ENCODE measurements around the gene APH1A.

APH1A gene

DNA sequence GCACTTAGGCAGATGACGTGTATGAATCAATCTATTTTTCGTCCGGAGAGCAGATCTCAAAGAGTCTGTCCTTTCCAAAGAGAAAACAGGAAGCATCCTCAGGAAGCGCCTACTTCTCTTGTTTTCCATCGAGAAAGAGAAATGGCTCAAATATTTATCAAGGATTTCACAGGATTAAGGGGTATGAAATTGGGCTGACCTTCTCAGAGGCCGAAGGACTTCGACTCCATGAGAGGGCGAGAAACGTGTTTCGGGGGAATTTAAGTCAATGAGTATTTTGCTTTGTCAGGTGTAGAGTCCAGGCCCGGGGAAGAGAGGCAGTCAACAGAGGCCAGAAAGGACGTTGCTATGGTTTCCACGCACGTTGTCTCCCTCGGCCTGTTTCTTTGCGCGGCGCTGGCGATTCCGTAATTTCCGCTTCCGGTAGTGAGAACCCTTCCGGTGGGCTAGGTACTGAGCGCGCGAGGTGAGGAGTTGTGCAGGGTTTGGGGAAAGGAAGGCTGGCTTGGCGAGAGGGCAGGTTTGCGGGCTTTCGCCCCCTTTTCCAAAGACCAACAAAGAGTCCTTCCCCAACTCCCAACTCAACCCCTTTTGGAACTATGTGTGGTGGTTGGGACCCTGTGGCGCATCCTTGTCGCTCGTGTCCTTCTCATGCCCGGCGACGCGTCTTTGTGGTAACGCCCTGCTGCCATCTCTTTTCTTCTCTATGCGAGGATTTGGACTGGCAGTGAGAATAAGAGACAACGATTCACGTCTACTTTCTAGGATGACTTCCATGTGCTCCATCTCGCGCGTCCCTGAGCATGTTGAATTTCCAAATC, 24.8 kb upstream of the APH1A start, which contains the start of gene MRPS21:
TSS of gene MRPS21 (plus strand) at position 429 of the 821 bp plus-strand sequence. CDS start 506 bp downstream, outside the sequence.
- Histone ChIP-seq H3K4me3 (ENCODE audit: low read length) (peak within 1 kb of the TSS; percentile 84), H3K27ac (ENCODE audit: low read length) (peak within 1 kb of the TSS; percentile 44), H3K36me3 (replicated peaks; ENCODE audit: low read depth, low read length) (peaks cover 17% of the 10 kb centered on the region), H3K9me3 (ENCODE audit: insufficient read depth, low read length) (no peaks in the 10 kb centered on the region), H3K79me2 (ENCODE audit: low read length) (peaks cover 30% of the 10 kb centered on the region), H2AFZ (ENCODE audit: low read depth, low read length) (peak within 1 kb of the TSS; percentile 87), H3K4me2 (ENCODE audit: low read length) (peak within 1 kb of the TSS; percentile 90), H3K9ac (ENCODE audit: low read length) (peak within 1 kb of the TSS; percentile 70), H4K20me1 (ENCODE audit: insufficient read depth, low read length) (no peaks in the 10 kb centered on the region), H3K27me3 (ENCODE audit: low read depth, low read length) (no peaks in the 10 kb centered on the region), H3K4me1 (ENCODE audit: low read length) (peaks cover 6% of the 10 kb centered on the region)
- no peak for TF ChIP-seq EZH2phosphoT487 (IDR thresholded peaks at IDR 0.05; ENCODE audit: low read depth)
- TF ChIP-seq, protein P1, sequence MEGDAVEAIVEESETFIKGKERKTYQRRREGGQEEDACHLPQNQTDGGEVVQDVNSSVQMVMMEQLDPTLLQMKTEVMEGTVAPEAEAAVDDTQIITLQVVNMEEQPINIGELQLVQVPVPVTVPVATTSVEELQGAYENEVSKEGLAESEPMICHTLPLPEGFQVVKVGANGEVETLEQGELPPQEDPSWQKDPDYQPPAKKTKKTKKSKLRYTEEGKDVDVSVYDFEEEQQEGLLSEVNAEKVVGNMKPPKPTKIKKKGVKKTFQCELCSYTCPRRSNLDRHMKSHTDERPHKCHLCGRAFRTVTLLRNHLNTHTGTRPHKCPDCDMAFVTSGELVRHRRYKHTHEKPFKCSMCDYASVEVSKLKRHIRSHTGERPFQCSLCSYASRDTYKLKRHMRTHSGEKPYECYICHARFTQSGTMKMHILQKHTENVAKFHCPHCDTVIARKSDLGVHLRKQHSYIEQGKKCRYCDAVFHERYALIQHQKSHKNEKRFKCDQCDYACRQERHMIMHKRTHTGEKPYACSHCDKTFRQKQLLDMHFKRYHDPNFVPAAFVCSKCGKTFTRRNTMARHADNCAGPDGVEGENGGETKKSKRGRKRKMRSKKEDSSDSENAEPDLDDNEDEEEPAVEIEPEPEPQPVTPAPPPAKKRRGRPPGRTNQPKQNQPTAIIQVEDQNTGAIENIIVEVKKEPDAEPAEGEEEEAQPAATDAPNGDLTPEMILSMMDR (IDR thresholded peaks at IDR 0.05; ENCODE audit: low read depth, low read length) = no peak

DNA sequence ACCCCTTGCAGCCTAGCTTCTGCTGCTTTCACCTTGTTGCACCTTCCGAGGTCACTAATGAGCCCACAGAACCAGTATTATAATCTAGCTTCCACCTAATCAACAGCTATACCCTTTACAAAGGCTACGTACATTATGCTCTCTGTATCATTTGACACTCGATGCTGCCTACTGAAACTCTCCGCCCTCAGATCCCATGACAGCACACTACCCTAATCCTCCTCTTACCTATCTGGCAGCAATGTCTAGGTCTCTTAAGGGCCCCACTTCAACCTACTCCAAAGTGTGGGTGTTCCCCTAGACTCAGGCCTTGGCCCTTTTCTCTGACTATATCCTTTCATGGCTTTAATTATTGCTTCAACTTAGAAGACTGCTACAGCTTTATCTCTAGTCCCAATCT, 20.0 kb upstream of the APH1A start:
- Histone ChIP-seq H3K9ac (ENCODE audit: low read length) (no peak overlapping the region), H2AFZ (ENCODE audit: low read depth, low read length) (no peak overlapping the region), H3K4me2 (ENCODE audit: low read length) (no peak overlapping the region), H3K9me3 (ENCODE audit: insufficient read depth, low read length) (no peaks in the 10 kb centered on the region), H3K4me1 (ENCODE audit: low read length) (peaks cover 6% of the 10 kb centered on the region), H3K4me3 (ENCODE audit: low read length) (no peak overlapping the region), H4K20me1 (ENCODE audit: insufficient read depth, low read length) (no peaks in the 10 kb centered on the region), H3K27ac (ENCODE audit: low read length) (no peak overlapping the region), H3K79me2 (ENCODE audit: low read length) (peaks cover 1% of the 10 kb centered on the region), H3K36me3 (replicated peaks; ENCODE audit: low read depth, low read length) (no peaks in the 10 kb centered on the region), H3K27me3 (ENCODE audit: low read depth, low read length) (no peaks in the 10 kb centered on the region)
- no peak for TF ChIP-seq EZH2phosphoT487 (IDR thresholded peaks at IDR 0.05; ENCODE audit: low read depth)
- TF ChIP-seq, protein P1 (IDR thresholded peaks at IDR 0.05; ENCODE audit: low read depth, low read length) = no peak

DNA sequence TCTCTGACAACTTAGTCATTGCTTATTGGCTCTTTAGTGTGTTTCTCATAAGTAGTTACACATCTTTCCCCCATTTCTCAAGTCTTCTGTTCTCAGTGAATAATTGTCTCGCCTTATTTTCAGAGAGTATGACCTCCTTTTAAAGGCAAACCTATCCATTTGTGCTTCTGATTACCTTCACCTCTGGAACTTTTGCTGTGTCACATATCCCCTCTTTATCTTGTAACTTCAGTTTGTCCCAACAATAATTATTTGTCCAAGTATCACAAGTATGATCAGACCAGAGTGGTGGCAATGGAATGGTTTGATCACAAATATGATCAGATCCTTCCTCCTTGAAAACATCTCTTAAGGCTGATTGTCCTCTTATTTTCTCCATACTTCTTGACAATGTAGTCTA, 19.6 kb upstream of the APH1A start:
- no peaks in the 10 kb centered on the region for H3K27me3 ChIP-seq (ENCODE audit: low read depth, low read length)
- no peaks in the 10 kb centered on the region for H3K9me3 ChIP-seq (ENCODE audit: insufficient read depth, low read length)
- H3K27ac ChIP-seq (ENCODE audit: low read length) = no peak overlapping the region

DNA sequence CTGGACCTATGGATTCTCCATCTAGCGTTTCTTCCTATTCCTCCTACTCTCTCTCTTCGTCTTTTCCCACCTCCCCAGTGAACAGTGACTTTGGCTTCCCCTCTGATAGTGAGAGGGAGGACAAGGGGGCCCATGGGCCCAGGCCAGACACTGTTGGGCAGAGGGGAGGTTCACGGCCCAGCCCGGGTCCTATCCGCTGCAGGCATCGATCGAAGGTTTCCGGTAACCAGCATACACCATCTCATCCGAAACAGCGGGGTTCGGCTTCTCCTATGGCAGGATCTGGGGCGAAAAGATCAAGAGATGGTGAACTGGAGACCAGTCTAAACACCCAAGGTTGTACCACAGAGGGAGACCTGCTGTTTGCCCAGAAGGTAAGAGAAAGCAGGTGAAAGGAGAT, 14.4 kb upstream of the APH1A start:
- Histone ChIP-seq H3K4me3 (ENCODE audit: low read length) (no peak overlapping the region), H3K4me2 (ENCODE audit: low read length) (no peak overlapping the region)

More for the DNA sequence above, 19.6 kb upstream of the APH1A start:
- Histone ChIP-seq H3K4me2 (ENCODE audit: low read length) (no peak overlapping the region), H3K36me3 (replicated peaks; ENCODE audit: low read depth, low read length) (no peaks in the 10 kb centered on the region), H3K4me1 (ENCODE audit: low read length) (peaks cover 6% of the 10 kb centered on the region), H4K20me1 (ENCODE audit: insufficient read depth, low read length) (no peaks in the 10 kb centered on the region), H3K9ac (ENCODE audit: low read length) (no peak overlapping the region), H3K79me2 (ENCODE audit: low read length) (no peaks in the 10 kb centered on the region), H2AFZ (ENCODE audit: low read depth, low read length) (no peak overlapping the region), H3K4me3 (ENCODE audit: low read length) (no peak overlapping the region)
- TF ChIP-seq, protein P1 (IDR thresholded peaks at IDR 0.05; ENCODE audit: low read depth, low read length) = no peak
- no peak for TF ChIP-seq EZH2phosphoT487 (IDR thresholded peaks at IDR 0.05; ENCODE audit: low read depth)

More for the DNA sequence above, 14.4 kb upstream of the APH1A start:
- Histone ChIP-seq H2AFZ (ENCODE audit: low read depth, low read length) (no peak overlapping the region), H3K36me3 (replicated peaks; ENCODE audit: low read depth, low read length) (no peaks in the 10 kb centered on the region), H3K9ac (ENCODE audit: low read length) (no peak overlapping the region), H3K4me1 (ENCODE audit: low read length) (peaks cover 28% of the 10 kb centered on the region), H3K27ac (ENCODE audit: low read length) (no peak overlapping the region), H3K27me3 (ENCODE audit: low read depth, low read length) (no peaks in the 10 kb centered on the region), H3K9me3 (ENCODE audit: insufficient read depth, low read length) (no peaks in the 10 kb centered on the region), H4K20me1 (ENCODE audit: insufficient read depth, low read length) (no peaks in the 10 kb centered on the region), H3K79me2 (ENCODE audit: low read length) (no peaks in the 10 kb centered on the region)
- TF ChIP-seq, protein P1 (IDR thresholded peaks at IDR 0.05; ENCODE audit: low read depth, low read length) = no peak
- TF ChIP-seq EZH2phosphoT487 (IDR thresholded peaks at IDR 0.05; ENCODE audit: low read depth) = no peak
